NOMO-1 treated with DMSO at 0.1 percent for 48 hours (cell line): Measurements from ENCODE around the gene ARFGAP3.

Experiments
- DNase-seq: peaks from one replicate; lab custom pipeline; 2025; ENCODE audit not compliant: unreplicated experiment; lab: John Stamatoyannopoulos, UW

The ARFGAP3 gene

GRCh38 chr22:42884616-42885375, 27.7 kb upstream of the ARFGAP3 start:
- DNase-seq = no peak

DNA sequence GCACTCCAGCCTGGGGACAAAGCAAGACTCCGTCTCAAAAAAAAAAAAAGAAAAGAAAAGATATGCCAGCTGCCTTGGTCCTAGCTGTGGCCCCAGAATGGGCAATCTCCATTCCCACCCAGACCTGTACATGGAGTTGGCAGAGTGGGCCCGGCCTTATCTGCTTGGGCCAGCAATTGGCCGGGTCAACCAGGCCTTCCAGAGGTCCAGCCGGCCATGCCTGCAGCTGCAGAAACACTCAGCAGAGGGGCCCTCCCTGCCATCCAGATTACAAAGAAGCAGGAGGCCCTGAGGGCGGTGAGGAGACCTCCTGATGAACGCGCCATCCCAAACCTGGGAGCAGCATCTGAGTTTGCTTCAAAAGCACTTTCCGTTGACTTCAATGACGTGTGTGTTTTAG, 26.9 kb upstream of the ARFGAP3 start:
- no peak for DNase-seq

GRCh38 chr22:42883121-42883520, 26.0 kb upstream of the ARFGAP3 start:
- DNase-seq = no peak

- no peak for DNase-seq
These were observed 25.0 kb upstream of the ARFGAP3 start for GRCh38 chr22:42881982-42882656.

GRCh38 chr22:42881298-42881697, 24.2 kb upstream of the ARFGAP3 start:
- no peak for DNase-seq

GRCh38 chr22:42880815-42881214, 23.7 kb upstream of the ARFGAP3 start:
- DNase-seq = no peak

DNA sequence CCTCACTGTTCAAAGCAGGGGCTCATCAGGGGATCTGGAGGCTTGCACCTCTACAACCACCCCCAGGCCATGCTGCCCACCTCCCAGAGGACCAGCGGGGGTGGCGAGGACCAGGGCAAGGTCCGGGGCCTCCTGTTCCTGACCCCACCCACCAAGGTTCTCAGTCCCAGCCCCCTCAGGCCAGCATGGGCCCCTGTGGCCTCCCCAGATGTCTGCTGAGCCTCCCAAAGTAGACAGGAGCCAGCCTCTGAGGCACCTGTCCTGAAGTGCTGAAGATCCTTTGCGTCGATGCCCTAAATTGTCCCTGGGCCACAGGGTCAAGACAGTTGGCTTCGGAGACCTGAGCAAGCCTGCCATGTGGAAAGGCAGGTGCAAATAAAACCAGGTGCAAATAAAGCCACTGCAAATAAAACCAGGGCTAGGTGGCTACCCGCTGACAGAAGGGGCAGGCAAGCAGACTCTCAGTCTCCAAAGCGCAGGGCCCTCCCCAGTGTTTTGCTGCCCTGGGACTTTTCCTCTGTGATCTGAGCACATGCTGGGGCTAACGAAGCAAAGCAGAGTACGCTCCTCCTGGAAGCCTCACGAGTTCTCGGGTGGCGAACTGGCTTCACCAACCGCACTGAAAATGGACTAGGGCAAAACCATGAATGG, 22.4 kb upstream of the ARFGAP3 start:
- no peak for DNase-seq

DNA sequence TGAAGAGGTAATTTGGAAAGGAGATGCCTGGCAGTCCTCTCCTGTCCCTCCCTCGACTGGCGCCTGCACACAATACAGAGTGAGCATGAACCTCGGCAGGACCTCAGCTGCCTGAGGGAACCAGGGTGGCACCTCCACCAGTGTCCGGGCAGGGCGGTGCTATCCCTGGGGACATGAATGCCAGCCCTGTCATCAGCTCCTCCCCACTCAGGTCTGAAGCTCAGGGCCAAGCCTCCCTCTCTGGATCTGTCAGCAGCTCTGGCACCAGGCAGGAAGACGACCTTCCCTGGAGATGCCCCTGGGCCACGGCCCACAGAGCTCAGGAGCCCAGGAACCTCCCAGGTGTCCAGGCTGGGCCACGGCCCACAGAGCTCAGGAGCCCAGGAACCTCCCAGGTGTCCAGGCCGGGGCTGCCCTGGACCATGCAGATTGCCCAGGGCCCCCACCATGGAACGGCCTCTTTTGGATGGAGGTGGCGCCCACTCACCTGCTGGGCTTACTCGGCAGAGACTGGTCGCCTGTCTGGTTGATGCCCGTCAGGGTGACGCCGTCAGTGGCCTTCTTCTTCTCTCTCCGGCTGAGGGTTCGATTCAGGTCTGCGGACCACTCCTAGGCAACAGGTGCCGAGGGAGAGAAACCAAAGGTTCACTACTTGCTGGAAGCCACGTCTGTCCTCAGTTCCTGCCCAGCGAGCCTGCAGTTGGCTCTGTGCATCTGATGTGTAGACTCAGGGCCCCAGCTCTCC, 21.7 kb upstream of the ARFGAP3 start:
- no peak for DNase-seq

- DNase-seq = no peak
These were observed 20.7 kb upstream of the ARFGAP3 start for GRCh38 chr22:42877597-42878340.

- no peak for DNase-seq
These were observed 20.1 kb upstream of the ARFGAP3 start for GRCh38 chr22:42877158-42877557.

DNA sequence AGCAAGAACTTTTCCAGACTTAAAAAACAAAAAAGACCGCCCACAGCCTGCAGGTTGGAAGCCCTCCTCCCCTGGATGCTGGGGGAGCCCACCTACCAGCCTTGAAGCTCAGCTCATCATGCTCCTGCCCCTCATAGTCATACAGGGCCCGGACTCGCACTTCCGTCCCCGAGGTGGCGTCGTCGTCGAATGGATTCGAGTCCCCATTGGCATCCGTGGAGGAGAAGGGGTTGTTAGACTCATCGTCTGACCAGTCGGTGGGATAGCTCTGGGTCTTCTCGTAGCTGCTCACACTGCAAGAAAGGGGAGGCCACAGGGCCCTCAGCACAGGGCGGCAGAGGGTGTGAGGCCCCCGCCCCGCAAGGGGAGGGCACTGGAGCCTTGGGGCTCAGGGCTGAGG, 19.0 kb upstream of the ARFGAP3 start:
- no peak for DNase-seq

DNA sequence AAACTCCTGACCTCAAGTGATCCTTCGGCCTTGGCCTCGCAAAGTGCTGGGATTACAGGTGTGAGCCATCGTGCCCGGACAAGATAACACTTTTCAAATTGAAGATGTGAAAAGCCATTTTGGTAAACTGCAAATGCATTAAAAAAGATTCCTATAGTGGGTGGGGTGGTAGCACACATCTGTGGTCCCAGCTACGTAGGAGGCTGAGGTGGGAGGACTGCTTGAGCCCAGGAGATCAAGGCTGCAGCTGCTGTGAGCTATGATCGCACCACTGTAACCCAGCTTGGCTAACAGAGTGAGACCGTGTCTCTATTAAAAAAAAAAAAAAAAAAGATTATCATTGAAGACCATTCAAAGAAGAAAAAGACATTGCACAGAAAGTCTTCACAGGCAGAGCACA, 16.9 kb upstream of the ARFGAP3 start:
- DNase-seq = no peak

- no peak for DNase-seq
These were observed 16.3 kb upstream of the ARFGAP3 start for GRCh38 chr22:42873356-42873755.

DNA sequence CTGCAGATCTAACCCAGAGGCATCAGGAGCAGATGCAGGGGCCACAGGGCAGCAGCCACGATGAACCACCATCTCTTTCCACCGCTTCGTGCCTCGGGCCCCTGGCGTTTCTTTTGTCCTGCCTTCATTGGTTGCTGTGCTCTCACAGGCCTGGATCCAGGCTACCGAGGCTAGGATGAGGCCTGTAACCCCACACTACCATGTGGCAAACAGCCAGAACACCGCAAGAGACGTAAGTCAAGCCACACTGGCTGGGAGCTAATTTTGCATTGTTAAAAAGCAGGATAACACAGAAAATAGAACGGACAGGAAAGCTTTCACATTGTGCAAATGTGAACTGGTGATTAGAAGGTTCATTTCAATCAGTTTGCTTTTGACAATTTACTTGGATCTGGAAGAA, 15.7 kb upstream of the ARFGAP3 start:
- DNase-seq = no peak

- DNase-seq = no peak
These were observed 14.3 kb upstream of the ARFGAP3 start for GRCh38 chr22:42871146-42872050.

- no peak for DNase-seq
These were observed 12.9 kb upstream of the ARFGAP3 start for GRCh38 chr22:42869888-42870480.

DNA sequence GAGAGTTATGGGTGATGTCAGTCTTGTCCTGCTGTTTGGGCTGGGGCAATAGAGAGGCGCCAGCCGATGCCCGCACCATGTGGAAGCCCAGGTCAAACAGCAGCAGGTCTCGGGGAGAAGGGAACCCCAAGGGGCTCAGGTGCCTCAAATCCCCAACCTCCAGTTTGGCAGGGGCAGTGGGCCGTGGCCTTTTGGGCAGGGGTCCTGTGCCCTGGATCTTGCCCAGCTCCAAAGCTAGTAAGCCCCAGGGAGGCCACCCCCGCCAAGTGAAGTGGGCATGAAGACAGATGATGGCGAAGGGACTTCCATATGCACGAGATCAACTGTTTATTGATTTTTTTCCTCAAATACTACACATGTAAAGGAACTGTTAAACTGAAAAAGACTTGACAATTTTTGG, 12.4 kb upstream of the ARFGAP3 start:
- DNase-seq = no peak

DNA sequence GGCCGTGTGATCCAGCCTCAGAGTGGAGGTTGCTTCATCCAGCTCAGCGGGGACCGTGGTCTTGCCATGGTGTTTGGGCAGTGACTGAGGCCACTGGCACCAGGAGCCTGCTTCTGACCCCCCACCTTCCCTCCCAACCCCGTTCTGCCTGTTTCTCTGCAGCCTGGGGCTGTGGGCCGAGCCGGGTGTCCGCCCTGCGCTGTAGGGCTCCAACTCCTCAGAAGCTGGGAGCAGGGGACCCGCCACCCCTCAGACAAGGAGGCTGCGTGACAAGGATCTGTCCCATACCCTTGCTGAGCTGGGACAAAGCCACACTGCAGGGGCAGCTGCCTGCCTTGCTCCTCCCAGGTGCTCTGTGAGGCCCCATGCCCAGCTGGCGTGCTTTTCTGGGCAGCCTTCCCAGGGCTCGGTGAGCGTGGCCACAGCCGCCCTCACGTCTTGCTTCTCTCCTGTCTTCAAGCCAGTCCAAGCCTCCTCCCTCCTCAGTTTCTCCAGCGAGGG, 11.7 kb upstream of the ARFGAP3 start:
- no peak for DNase-seq

- no peak for DNase-seq
These were observed 9.0 kb upstream of the ARFGAP3 start for GRCh38 chr22:42866100-42866499.
